SU-DHL-6 (cell line): Measurements from ENCODE around the gene WFIKKN1.

Experiments
- H2AFZ ChIP-seq: fragments of 200-600 bp; sonication (generic); 2 replicates; pipeline ENCODE4 v1.6.1; 2014; ENCODE audit warnings: low read depth, mild to moderate bottlenecking, moderate library complexity, mixed read lengths, antibody characterized with exemption, low read length; ENCODE audit not compliant: severe bottlenecking
- H3F3A ChIP-seq: fragments of 200-600 bp; shearing (Covaris generic); 2 replicates; pipeline ENCODE4 v1.6.0; 2016; ENCODE audit warnings: antibody characterized with exemption, mild to moderate bottlenecking; ENCODE audit not compliant: insufficient read depth
- H3K27ac ChIP-seq: fragments of 200-600 bp; sonication (generic); 2 replicates; pipeline ENCODE4 v1.5.1; 2016; ENCODE audit warnings: low read depth, mild to moderate bottlenecking, low read length, moderate library complexity, mixed read lengths
- H3K27me3 ChIP-seq: fragments of 200-600 bp; sonication (generic), shearing (Covaris generic); 2 replicates; pipeline ENCODE4 v1.6.0; 2014; ENCODE audit warnings: mild to moderate bottlenecking, low read length
- H3K36me3 ChIP-seq: fragments of 200-600 bp; sonication (generic); 2 replicates; pipeline ENCODE4 v1.6.1; 2014; ENCODE audit warnings: mild to moderate bottlenecking, low read length, mixed read lengths
- H3K4me2 ChIP-seq: fragments of 300-600, 200-600 bp; shearing (Covaris generic), sonication (generic); 2 replicates; pipeline ENCODE4 v1.6.0; 2014; ENCODE audit warnings: low read length, low read depth, mild to moderate bottlenecking; ENCODE audit not compliant: poor library complexity, severe bottlenecking
- H3K4me3 ChIP-seq: fragments of 200-600 bp; sonication (generic); 2 replicates; pipeline ENCODE4 v1.5.1; 2014; ENCODE audit warnings: antibody characterized with exemption, low read length, mild to moderate bottlenecking, mixed read lengths; ENCODE audit not compliant: insufficient read depth, poor library complexity, severe bottlenecking
- H3K79me2 ChIP-seq: fragments of 200-600 bp; sonication (generic); 2 replicates; pipeline ENCODE4 v1.6.1; 2014; ENCODE audit warnings: mild to moderate bottlenecking, low read length, moderate library complexity; ENCODE audit not compliant: insufficient read depth
- H3K9ac ChIP-seq: fragments of 200-600 bp; sonication (generic); 2 replicates; pipeline ENCODE4 v1.7.0; 2014; ENCODE audit warnings: mild to moderate bottlenecking, low read length
- H3K9me2 ChIP-seq: fragments of 200-600 bp; sonication (generic); replicated peaks from 2 replicates; pipeline ENCODE4 v1.6.1; 2014; ENCODE audit warnings: low read length; ENCODE audit not compliant: insufficient read depth
- H3K9me3 ChIP-seq: fragments of 200-600 bp; sonication (generic); 2 replicates; pipeline ENCODE4 v1.6.1; 2014; ENCODE audit warnings: low read length, mixed read lengths; ENCODE audit not compliant: insufficient read depth
- H4K20me1 ChIP-seq: fragments of 200-600 bp; sonication (generic); 2 replicates; pipeline ENCODE4 v1.6.1; 2014; ENCODE audit warnings: low read depth, mild to moderate bottlenecking, antibody characterized with exemption, low read length, moderate library complexity, mixed read lengths
- CTCF ChIP-seq: fragments of 200-600 bp; sonication (generic); IDR thresholded peaks from one replicate; pipeline ENCODE4 v1.5.1; 2017; ENCODE audit warnings: antibody characterized with exemption, mild to moderate bottlenecking, low read length, moderate library complexity; ENCODE audit not compliant: insufficient read depth, poor library complexity, severe bottlenecking
- EZH2phosphoT487 ChIP-seq: fragments of 200-600 bp; sonication (generic), shearing (Covaris generic); conservative IDR thresholded peaks from 2 replicates; pipeline ENCODE4 v1.6.1; 2018; ENCODE audit warnings: mild to moderate bottlenecking, antibody characterized with exemption, low read length, moderate library complexity, mixed read lengths

WFIKKN1 gene

GRCh38 chr16:606656-607307 lies 24.0 kb upstream of the WFIKKN1 start:
- no peak overlapping the region for H3K9ac ChIP-seq
- H3K4me2 ChIP-seq = no peak overlapping the region
- TF ChIP-seq EZH2phosphoT487 (no peak), CTCF (no peak)
- H3K27me3 ChIP-seq = no peaks in the 10 kb centered on the region
- H3F3A ChIP-seq = no peaks in the 10 kb centered on the region
- H3K79me2 ChIP-seq = no peaks in the 10 kb centered on the region
- no peaks in the 10 kb centered on the region; the same call in 1 of the 2 replicates for H4K20me1 ChIP-seq
- no peak overlapping the region for H2AFZ ChIP-seq
- H3K9me2 ChIP-seq = no peaks in the 10 kb centered on the region
- H3K36me3 ChIP-seq = no peaks in the 10 kb centered on the region
- H3K4me3 ChIP-seq = no peak overlapping the region
- H3K9me3 ChIP-seq = no peaks in the 10 kb centered on the region
- no peak overlapping the region for H3K27ac ChIP-seq

- Histone ChIP-seq H3K9me2 (no peaks in the 10 kb centered on the region), H4K20me1 (no peaks in the 10 kb centered on the region; the same call in 1 of the 2 replicates), H3K27ac (no peak overlapping the region), H3K9ac (no peak overlapping the region), H3K27me3 (no peaks in the 10 kb centered on the region), H3F3A (no peaks in the 10 kb centered on the region), H3K79me2 (no peaks in the 10 kb centered on the region), H2AFZ (no peak overlapping the region), H3K4me3 (no peak overlapping the region), H3K36me3 (no peaks in the 10 kb centered on the region), H3K9me3 (no peaks in the 10 kb centered on the region), H3K4me2 (no peak overlapping the region)
- no peak for TF ChIP-seq EZH2phosphoT487
- no peak for TF ChIP-seq CTCF
Measured at GRCh38 chr16:608019-608418, 22.8 kb upstream of the WFIKKN1 start.

GRCh38 chr16:609316-609715 lies 21.5 kb upstream of the WFIKKN1 start:
- H3K79me2 ChIP-seq = no peaks in the 10 kb centered on the region
- H3K9me3 ChIP-seq = no peaks in the 10 kb centered on the region
- H3F3A ChIP-seq = no peaks in the 10 kb centered on the region
- no peaks in the 10 kb centered on the region for H3K9me2 ChIP-seq
- no peak overlapping the region for H3K27ac ChIP-seq
- TF ChIP-seq CTCF (no peak), EZH2phosphoT487 (no peak)
- no peaks in the 10 kb centered on the region for H3K36me3 ChIP-seq
- no peaks in the 10 kb centered on the region for H4K20me1 ChIP-seq
- H3K9ac ChIP-seq = no peak overlapping the region
- H3K4me2 ChIP-seq = no peak overlapping the region
- no peak overlapping the region for H2AFZ ChIP-seq
- no peaks in the 10 kb centered on the region for H3K27me3 ChIP-seq
- H3K4me3 ChIP-seq = no peak overlapping the region
